GM18498 (cell line): ENCODE data around the gene SVIL.
"Not testable (repeated sequence)": the region's sequence is repeated elsewhere in the genome, so short reads cannot be mapped to it uniquely, and the experiment has no call there.

Experiments
- ATAC-seq: cut with Tn5 transposase; IDR thresholded peaks from one replicate; pipeline ENCODE4 v1.9.1; 2021; ENCODE audit warnings: mild to moderate bottlenecking, moderate library complexity; ENCODE audit not compliant: unreplicated experiment

The SVIL gene

DNA sequence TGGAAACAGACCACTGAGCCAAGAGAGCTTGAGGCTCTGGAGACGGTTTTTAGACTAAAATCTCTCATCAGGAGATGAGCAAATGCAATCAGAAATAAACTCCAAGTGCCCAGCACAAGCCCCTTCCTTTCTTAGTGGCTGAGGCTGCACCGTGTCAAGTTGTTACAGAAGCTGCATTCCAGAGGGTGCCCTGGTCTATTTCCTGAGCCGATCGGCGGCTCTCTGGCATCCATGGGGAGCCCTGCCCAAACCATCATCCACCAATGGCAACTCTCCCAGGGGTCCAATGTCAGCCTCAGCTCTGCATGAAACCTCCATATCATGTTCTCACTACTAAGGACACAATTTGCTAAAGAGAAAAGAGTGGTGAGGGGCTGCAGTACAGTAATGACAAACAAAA lies 89.6 kb downstream of the SVIL start:
- ATAC-seq: no peak

DNA sequence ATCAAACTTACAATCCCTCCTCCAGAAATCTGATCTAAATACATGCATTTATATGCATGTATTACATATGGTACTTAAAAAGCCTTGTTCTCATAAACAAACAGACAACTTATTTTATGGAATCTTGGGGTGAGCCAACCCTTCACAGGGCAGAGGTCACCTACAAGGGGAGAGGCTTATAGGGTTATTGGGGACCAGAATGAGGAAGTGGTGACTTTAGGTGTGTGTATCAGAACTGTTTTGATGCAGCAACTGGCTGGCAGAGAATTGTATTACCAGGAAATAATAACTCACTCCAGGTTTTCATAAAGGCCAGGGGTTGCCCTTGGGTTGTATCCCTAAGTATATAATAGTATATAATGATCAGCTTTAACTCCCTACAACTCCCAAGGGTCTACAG lies 91.1 kb downstream of the SVIL start:
- ATAC-seq: no peak

DNA sequence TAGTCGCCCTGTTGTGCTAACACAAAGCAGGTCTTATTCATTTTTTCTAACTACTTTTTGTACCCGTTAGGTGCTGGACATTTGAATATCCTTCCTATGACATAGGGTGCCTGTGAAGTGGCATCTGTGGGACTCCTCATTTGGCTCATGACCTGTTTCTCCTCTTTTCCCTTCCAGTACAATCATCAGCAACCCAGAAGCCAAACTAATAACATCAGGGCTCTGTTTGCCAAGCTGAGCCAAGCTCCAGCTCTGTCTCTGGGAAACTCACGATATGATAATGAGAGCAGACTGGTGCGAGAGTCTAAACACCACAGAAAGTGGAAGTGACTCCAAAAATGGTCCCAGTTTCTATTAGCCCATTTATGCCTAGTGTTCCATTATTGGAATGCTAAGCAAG lies 92.0 kb downstream of the SVIL start:
- ATAC-seq: no peak

DNA sequence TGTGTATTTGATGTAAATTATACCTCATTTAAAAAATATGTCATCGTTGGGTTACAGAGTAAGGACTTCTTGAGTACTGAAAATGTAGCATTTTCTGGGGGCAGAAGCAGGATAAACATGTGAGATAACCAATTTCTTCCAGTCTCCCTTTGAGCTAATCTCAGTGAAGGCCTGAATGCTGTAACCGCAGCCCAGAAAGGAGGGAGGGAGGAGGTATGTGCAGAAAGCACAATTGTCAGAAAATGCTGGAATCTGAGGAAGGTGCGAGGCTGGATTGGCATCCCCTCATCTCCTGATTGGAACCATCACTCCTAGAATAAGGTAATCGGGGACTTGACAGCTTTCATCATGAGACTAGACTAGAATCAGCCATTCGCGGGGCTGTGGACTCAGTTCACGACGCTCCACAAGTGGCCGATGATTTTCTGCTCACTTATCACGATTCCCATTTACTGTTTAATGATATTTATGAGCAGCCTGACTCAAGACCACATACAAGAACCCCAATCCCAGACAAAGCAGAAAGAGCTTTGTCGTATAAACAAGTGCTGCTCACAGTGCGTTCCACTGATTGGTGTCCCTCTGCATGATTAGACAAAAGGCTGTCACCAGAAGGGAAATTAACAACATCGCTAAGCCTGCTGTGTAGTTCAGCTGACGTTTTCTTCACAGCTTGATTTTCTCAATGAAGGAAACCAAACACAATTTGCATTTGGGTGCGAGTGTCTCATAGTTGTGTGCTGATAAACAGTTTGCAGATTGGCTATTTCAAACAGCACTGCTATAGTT lies 93.2 kb downstream of the SVIL start:
- no peak for ATAC-seq

DNA sequence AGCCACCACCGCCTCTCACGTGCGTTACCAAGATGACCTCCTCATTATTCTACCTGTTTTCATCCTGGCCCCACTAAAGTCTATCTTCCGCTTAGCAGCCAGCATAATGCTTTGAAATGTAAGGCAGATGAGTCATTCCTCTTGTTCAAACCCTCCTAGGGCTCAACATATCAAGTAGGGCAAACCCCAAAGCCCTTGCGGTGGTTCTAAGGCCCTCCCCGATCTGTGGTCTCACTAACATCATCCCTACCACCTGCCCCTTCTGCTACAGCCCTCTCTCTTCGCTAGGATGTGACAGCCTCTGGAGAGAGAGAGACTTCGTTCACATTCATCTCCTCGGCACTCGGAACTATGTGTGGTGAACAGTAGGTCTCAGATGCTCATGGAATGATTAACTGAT lies 94.8 kb downstream of the SVIL start:
- no peak for ATAC-seq

DNA sequence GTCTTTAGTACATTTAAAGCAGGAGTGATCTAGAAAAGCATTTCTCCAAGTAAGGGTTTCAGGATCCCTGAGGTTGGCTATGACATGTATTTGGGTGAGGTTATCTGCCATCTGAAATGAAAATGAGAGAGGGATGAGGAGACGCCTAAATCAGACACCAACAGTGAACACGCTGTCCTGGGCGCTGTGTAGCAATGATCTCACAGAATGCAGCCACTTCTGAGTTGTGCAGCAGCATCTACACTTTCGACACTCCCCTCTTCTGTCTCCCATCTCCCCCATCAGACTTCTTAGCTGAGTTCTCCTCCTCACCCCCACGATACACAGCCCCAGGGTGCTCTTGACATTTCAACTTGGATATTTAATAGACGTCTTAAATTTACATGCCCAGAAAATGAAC lies 95.4 kb downstream of the SVIL start:
- no peak for ATAC-seq

DNA sequence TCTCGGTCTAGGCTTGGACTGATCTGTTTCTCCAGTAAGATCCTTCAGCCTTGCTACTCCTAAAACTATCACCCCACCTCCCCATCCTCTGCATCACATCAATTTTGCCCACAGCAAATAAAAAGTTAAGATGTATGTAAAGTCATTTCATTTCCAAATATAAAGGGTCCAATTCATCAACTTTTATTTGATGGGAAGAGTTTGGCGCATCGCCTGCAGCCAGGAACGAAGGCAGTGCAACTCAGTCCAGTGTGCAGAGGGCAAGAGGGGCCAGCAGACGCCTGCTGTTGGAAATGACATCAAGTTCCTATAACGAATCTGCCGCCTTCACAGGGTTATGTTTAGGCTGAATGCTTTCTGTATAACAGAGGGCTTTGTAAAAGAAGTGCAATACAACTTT lies 97.0 kb downstream of the SVIL start:
- ATAC-seq: no peak

DNA sequence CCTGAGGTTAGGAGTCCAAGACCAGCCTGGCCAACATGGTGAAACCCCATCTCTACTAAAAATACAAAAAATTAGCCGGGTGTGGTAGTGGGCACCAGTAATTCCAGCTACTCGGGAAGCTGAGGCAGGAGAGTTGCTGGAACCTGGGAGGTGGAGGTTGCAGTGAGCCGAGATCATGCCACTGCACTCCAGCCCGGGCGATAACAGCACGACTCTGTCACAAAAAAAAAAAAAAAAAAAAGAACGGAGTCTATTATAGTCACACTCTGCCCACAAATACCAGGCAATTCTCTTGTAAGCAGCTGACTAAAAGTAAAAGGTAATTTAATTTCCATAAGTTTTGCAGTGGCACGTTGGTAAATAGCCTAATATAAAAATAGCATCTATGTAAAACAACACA lies 98.1 kb downstream of the SVIL start:
- ATAC-seq: not testable (repeated sequence)

DNA sequence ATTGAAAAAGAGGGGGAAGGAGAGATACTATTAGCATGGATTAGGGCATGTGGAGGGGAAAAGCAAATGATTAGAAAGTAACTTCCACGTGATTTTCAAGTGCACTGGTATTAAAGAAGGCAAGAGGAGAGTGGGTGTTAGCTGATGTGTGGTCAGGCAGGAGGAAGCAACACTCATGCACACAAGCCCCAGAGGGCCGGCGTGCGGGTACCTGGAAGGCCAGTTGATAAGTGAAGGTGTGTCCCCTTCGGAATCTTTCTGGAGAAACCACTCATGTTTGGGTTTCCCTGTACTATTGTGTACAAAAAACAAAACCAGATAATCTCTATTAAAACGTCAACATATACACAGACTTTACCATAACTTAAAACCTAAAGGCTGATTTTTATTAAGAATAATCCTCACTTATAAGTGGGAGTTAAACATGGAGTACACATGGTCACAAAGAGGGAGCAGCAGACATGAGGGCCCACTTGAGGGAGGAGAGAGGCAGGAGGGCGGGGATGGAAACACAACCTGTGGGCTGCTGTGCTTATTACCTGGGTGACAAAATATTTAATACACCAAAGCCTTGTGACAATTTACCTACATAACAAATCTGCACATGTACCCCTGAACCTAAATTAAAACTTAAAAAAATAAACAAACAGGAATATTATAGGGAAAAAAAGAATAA lies 98.9 kb downstream of the SVIL start:
- no peak for ATAC-seq

DNA sequence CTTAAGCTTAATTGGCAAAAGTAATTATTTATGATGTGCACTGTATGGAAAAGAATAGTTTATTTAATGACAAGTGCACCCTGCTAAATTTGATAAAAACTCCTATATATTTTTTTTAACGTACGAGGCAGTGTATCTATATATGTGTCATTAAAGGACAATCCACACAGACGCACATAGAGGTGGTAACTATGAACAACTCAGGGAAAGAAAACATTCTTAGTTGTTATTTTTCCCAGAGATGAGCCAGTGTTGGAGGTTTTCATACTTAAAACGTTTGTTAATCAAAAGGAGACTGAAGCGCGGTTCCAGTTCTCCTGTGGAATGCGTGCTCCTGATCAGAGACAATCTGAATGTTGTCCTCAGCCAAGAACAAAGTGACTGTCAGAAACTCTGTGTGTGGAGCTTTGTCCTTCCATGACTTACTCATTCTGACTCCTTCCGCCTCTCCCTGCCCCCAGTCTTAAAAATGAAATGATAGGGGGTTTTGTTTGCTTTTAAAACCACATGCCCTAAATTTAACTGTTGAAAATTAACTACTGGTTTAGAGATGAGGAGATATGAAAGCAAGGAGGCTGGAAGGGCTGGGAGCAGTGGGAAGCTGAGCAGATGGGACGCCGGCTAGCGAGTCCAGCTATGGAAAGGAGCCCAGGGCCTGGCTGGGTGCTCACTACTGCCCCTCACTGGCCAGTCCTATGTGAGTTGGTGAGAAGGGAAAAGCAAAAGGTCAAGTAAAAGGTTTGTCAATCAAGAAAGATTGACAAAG lies 99.6 kb downstream of the SVIL start:
- ATAC-seq: no peak

DNA sequence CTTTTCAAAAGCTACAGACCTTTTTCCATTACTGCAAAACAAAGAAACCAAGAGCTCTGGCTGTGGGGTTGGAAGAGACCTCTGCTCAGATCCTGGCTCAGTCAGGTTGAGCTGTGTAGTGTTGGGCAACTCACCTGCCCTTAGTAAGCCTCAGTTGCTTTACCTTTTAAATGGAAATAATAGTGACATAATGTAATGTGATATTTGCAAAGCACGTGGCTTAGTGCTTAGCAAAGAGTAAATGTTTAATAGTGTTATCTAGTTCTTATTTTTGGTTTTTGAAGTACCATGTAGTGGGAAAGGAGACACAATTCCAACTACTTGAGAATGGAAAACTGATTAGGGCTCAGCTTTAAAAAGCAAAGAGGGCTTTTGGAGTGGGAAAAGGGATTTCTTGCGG lies 100.2 kb downstream of the SVIL start:
- no peak for ATAC-seq

DNA sequence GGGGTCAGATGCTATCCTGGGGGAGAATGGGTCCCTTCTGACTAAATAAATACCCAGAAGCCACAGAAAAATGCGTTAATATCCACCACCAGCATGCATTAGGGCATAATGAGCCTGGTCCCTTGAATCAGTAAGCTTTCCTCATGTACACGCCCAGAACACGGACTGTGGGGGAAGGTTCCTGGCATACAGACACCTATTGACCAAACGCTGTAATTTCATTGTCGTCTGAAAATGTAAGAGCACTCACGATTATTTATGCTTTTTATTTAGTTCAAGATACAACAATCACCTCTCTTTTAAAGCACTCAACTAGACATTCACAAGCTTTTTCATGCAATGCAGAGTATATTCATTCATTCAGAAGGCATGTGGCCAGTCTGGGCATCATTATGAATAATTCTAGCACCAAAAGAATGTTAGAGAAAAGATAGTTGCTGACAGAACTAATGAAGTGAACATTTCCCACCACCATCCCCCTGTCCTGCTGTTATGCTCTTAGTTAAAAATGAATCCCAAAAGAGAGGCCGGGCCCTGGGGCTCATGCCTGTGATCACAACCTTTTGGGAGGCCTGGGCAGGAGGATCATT lies 101.0 kb downstream of the SVIL start:
- no peak for ATAC-seq

DNA sequence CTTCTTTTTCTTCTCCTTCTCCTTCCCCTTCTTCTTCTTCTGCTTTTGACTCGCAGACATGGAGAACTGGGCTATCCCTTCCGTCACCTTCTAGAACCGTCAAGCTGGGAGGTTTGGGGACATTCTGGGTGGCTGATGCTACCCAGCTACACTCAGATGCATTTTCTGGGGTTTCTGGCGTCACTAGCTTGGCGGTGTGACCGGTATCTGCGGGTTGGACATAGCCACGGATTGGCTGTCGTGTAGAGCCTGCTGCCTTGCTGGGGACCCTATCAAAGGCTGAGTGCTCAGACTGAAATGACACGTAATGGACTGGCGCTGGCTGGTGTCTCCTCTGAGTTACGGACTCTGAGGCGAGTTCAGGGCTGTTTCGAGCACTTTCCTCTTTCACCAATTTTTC lies 101.7 kb downstream of the SVIL start:
- ATAC-seq: no peak

DNA sequence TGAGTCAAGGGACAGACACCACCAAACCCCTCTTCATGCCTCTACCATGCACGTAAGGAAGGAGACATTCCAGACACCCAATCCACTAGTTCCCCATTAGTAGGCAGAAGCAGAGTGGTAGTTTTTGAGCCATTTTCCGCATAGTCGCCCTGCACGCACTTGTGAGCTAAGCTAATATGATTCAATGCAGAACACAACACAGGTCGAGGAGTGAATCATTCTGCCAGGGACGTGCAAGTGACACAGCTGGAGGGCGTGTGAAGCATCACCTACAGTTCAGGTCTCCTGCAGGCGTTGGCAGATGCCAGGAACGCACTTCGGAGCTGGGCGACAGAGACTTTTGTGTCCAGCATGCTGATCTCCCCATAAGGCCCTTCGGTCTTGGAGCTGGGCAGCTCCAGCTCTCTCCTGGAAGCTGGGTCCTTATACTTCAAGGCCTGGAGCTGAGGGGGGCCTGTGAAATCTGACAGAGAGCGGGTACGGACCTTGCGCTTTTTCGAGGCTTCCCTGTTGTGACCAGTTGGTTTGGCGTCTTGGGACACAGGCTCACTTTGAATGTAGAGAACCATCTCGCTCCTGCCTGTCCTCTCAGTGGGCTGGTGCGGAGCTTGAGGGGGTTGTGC lies 102.4 kb downstream of the SVIL start:
- ATAC-seq: no peak

DNA sequence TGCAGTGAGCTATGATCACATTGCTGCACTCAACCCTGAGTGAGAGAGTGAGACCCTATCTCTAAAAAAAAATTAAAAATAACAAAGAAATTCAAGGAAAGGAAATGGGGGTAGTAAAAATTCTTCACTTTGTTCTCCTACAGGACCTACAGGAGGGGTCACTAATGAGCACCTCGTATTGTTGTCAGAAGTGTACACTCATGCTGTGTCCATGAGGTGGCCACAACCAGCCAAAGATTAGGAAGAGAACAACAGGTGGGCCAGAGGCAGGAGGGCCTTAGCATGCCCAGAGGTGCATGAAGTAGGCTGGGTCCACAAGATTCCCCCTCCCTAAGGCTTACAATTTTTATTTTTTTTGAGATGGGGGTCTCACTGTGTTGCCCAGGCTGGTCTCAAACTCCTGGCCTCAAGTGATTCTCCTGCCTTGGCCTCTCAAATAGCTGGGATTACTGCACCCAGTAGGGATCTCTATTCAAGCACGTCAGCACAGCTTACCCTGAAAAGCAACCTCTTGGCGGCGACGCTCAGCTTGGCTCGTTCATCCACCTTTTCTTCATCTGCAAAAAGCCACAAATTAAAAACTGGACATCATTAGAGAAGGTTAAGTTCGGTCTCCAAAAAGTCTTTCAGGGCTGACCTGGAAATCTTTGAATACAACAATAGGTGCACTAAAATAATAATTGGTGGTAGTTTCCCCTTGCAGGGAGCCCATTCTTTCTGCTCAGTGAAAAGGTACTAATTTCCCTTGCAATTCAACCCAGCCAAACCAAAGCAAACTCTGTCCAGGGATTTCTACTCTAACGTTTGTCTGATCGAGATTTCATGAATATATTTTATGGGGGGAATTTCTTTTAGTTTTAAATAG lies 104.4 kb downstream of the SVIL start:
- ATAC-seq: no peak

DNA sequence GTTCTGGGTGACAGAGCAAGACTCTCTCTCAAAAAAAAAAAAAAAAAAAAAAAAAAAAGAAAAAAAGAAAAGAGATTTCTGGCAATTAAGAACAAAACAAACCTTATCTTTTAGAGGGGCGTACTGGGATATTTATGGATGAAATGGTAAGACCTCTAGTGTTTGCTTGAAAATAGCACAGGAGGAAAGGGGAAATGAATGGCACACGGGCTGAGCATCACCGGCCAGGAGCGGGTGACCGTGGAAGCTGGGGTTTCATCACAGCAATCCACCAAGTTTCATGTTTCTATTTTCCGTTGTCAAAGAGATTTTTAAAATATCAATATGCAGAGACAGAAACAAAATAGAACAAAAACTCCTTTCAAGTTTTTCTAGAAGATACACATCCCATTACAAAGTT lies 105.6 kb downstream of the SVIL start:
- no peak for ATAC-seq

DNA sequence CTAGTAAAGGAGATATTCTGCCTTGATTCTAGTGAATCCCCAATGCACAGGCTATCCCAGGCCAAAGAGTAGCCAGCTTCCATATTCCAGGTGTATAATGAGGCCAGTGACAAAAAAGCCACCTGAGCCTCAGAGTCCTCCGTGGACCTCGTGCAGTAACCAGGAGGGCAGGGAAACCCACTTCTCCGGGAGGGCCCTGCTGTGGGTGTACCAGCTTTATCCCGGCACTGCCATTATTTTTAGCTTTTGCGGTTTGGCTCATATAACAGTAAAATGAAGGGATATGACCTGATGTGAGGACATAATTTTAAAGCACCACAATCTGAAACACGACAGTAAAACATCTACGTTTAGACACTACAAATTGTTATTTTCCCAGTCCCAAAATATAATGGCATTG lies 109.0 kb downstream of the SVIL start:
- ATAC-seq: no peak

DNA sequence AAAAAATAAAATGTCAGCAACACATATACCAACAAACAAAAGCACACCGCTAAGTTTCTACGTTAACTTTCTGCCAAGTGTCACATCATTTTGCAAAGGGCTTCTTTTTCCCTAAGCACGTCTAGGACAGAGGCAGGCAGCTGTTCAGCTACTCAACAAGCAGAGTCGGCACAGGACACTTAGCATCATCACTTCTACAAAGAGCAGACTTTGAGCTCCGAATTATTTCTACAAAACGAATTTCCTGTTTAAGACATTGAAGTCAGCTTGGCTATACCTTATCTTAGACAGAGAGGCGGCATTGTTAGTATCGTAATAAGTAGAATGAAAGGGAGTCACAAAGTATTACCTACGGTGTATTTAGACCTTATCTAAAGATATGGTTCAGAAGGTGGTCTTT lies 110.1 kb downstream of the SVIL start:
- ATAC-seq: no peak

DNA sequence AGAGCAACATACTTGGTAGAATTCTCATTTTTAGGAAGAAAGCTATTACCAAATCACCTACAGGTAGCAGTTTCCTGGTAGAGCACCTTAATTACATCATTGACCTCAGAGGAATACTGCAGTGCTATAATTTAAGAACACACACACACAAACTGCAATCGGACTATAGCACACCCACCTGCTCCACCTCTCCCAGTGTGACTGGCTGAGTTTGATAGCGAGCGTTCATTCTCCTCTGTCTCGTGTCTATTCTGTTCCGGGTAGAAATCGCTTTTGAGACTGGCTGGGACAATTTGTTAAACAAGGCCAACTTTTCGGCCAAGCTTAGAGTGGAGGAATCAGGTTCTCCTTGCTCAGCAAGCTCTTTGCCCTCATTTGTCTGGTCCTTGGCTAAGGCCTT lies 110.5 kb downstream of the SVIL start:
- no peak for ATAC-seq

DNA sequence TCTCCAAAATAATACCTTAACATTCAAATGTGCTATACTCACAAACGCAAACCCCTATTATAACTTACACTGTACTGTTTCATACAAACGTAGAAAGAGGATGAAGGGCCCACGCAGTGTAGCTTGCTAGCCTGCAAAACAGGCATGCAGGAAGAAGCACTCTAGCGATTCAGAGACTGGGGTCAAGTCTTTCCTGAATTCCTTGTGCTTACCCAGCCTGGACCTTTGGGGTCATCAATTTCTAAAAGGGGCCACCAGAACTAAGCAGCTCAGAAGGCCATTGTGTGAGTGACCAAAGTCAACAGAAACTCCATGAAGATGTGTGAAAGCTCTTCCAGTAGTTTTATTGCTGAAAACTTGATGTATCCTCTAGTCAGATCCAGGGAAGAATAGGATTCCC lies 111.9 kb downstream of the SVIL start:
- no peak for ATAC-seq
